GM20431 (cell line): Measurements from ENCODE around the gene PMVK.

Source experiments
- in situ Hi-C: fragments of 300-500 bp; cut with MseI, MboI; formaldehyde crosslinking; loops from one replicate; pipeline ENCODE4 v1.15.0; 2020; ENCODE audit warnings: low sequenced_read_pairs; ENCODE audit not compliant: unreplicated experiment

PMVK gene

GRCh38 chr1:154883919-154884868, 52.3 kb downstream of the PMVK start:
- in situ Hi-C loops, result loop anchor here (10.0 kb wide), 1 partner anchor 219 kb away; no protein-coding TSS in a partner anchor

GRCh38 chr1:154881820-154882535, 54.5 kb downstream of the PMVK start:
- in situ Hi-C loops, result loop anchor here (10.0 kb wide), 1 partner anchor 217 kb away; no protein-coding TSS in a partner anchor

- in situ Hi-C loops, result loop anchor here (10.0 kb wide), 1 partner anchor 216 kb away; no protein-coding TSS in a partner anchor
Observed at GRCh38 chr1:154880671-154881070, 55.8 kb downstream of the PMVK start.

GRCh38 chr1:154879038-154879421, 57.5 kb downstream of the PMVK start:
- in situ Hi-C loops, result no loop called here

- in situ Hi-C loops, result no loop called here
Observed at GRCh38 chr1:154878371-154879037, 58.0 kb downstream of the PMVK start.

GRCh38 chr1:154877370-154877974, 59.0 kb downstream of the PMVK start:
- in situ Hi-C loops, result no loop called here

- in situ Hi-C loops, result no loop called here
Observed at GRCh38 chr1:154876842-154877369, 59.6 kb downstream of the PMVK start.
